ENCODE data around the gene CERS6.

DNA sequence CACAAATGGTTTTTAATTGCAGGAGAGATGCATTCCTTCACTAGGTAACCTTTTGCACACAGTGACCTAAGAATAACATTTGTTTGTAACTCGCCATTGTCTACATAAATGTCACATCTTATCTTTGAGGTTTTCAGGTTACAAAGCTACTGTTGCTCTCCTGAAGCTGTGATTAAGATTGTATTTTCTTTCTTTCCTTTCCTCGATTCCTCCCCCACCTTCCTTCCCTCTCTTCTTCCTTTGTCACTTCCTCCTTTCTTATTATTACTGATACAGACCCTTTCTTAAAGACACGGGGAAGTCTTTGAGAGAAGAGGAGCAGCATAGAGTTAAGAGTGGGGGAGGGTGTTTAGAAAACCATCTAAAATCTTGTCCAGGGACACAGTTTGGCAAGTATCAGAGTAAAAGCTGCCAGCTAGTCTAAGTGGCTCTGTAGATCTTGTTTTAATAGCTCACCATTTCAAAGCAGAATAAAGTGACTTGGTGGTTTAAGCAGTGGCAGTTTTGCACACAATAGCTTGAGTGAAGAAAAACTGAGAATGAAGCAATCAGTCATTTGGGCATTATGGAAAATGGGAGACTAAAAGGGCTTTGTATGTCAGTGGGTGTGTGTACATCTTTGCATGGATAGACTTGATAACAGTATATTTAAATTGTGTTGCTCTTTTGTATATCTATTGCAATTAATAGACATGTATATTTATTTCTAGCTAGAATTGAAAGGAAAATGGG, 10.9 kb downstream of the CERS6 start:
- no peak for TF ChIP-seq CTCF (optimal IDR thresholded peaks at IDR 0.05 in 1 of 3, IDR thresholded peaks at IDR 0.05 in 1 of 3, conservative IDR thresholded peaks at IDR 0.05 in 1 of 3; ENCODE audit: extremely low read depth in 1 of 3, insufficient read depth in 2 of 3, low read length in 3 of 3)
- TF ChIP-seq EZH2 (IDR thresholded peaks at IDR 0.05; ENCODE audit: low read length), result no peak
